Adipose tissue (tissue), 3 donors: Measurements from ENCODE around the gene SCGB1C2. TPM values are rescaled to one million over a fixed set of nuclear protein-coding genes. Genes with fewer than 3 reads are reported as not detected.

Source experiments
- H3K27ac ChIP-seq: one replicate; pipeline ENCODE4 v1.5.1; 2013; ENCODE audit warnings: low read depth, low read length
- WGBS, 3 donors: extraction: QIAGEN DNeasy Blood & Tissue Kit; methylation state at CpG; one replicate each; pipeline ENCODE4 v1.1.7; 2013; 5-methylcytosine and 5-hydroxymethylcytosine counted together
- polyA plus RNA-seq, 3 donors: library from polyadenylated mRNA; stranded (reverse); fragments of 200-250 nt; gene quantifications; one replicate each; pipeline ENCODE4 v1.2.3, GENCODE V29; 2013
- donor health status: healthy with polysubstance abuse.
- donor health status: Bipolar disorder and iron deficiency.
- donor health status: healthy.

SCGB1C2 gene
- polyA plus RNA-seq, 3 donors: 0.43 TPM; not detected in 2

- no peak overlapping the region for H3K27ac ChIP-seq
- WGBS, 3 donors: 50 to 79% (median 60%) methylated on average over 14 of the region's 14 CpGs
Observed at GRCh38 chr17:185445-186138, 48.2 kb downstream of the SCGB1C2 start.

- no peak overlapping the region for H3K27ac ChIP-seq
- WGBS, 3 donors: 75 to 97% (median 77%) methylated on average over 2 of the region's 2 CpGs
Observed at GRCh38 chr17:187130-187529, 49.8 kb downstream of the SCGB1C2 start.

Other genes starting within 250 kb of the SCGB1C2 start
- 10 to 100 TPM in 2 of 3 donors, 1 to 10 TPM in 1; 9.4 to 19.1 (median 14.4) TPM for gene DOC2B, start 44.1 kb downstream of the SCGB1C2 start, polyA plus RNA-seq
- gene RPH3AL, start 215.2 kb downstream of the SCGB1C2 start, polyA plus RNA-seq: 10 to 100 TPM; 19.7 to 30.1 (median 25.5) TPM